GM19455 (cell line): ENCODE results near the gene GNB1L.

Experiments used
- ATAC-seq: cut with Tn5 transposase; IDR thresholded peaks from one replicate; pipeline ENCODE4 v1.9.1; 2021; ENCODE audit not compliant: unreplicated experiment

GNB1L gene

DNA sequence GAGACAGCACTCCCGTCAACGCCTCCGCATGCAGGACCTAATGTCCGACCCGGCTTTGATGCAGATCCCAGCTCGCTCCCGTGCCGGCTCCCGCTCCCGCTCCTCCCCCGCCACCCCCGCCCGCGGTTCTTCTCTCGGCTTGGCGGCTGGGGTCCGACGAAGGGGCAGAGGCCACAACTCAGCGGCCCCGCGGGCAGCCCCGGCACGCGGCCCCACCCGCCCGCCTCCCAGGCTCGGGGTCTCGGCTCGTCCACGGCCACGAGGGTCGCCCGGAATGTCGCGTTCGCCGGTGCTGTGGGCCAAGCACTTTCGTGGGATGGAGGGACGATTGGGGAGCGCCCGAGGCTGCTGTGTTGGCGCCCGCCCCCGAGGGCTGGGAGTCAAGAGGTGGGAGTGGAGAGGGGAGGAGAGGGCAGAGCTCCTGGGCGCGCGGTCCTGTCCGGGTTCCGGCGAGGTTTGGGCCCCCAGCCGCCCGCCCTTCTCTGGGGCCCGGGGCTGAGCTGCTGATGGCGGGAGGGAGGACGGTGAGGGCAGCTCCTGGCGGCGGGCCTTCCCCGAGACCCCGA, 99.4 kb downstream of the GNB1L start:
- ATAC-seq = no peak

DNA sequence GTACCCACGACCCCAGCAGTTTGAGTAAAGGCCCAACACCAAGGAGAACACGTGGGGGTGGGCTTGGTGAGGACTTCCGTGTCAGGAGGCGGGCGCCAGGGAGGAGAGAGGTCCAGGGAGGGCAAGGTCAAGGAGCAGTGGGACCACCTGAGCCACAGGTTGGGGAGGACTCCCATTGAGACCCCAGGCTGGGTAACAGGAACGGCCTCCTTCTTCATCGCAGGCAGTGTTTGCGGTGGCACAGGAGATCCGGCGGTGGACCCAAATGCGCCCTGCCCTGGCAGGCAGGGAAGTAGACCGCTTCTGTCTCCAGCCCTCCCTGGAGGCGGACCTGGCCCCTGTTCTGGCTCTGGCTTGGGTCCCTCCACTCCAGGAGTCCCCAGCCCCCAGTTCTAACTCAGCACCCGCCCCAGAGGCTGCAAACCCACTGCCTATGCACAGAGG, 100.0 kb downstream of the GNB1L start:
- ATAC-seq = no peak

DNA sequence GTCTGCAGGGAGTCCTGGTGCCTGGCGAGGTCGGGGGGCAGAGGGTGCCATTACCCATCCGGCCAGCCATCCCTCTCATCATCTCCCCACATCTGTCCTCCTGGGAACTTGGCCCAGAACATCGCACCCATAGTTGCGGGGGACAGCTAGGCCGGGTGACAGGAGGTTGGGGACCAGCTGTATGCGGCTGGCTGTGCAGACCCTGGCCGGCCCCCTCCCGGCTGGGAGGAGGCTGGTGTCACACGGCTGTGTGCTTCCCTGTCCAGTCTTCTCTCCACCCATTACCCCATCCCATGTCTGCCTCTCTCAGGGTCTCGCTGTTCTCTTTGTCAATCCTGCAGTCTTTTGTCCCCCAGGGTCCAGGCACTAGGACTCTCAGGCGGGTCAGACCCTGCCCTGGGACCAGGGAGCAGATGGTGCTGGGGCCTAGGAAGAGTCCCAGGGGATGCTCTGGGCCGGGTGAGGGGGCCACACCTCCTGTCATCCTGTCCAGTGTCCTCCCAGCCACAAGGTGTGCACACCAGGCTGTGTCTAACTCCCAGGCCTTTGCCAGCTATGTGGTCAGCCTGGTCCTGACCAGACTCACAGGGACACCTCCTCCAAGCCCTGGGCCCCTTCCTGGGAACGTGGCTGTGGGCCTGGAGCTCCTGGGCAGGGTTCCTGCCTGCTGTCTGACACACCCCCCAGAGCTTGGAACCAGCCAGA, 100.5 kb downstream of the GNB1L start:
- ATAC-seq = no peak

DNA sequence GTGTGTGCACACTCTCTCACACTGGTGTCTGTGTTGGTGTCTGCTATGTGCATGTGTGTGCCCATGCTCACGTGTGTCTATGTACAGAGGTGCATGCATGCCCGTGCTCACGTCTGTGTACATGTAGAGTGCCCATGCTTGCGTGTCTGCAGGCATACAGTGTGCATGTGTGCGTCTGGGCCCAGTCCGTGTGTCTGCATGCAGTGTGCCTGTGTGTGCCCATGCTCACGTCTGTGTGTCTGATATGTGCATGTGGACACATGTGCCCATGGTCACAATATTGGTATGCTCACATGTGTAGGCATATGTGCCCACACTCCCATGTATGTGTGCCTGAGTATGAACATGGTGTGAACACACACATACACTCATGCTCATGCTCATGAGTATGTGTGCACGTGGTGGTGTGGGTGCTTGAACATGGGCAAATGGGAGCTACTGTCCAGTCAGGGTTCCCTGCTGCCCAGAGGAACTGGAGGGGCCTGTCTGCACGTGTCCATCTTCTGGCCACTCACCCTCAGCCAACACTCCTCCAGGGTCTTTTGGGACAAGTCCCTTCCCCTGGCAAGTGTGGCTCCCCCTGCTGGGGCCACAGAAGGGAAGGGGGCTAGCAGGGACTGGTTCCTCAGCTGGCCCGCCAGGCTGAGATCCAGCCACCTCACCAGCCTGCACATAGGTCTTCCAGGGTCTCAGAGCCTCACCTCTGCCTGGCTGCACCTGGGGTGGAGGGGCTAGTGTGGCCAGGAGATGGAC, 101.4 kb downstream of the GNB1L start:
- ATAC-seq = no peak

DNA sequence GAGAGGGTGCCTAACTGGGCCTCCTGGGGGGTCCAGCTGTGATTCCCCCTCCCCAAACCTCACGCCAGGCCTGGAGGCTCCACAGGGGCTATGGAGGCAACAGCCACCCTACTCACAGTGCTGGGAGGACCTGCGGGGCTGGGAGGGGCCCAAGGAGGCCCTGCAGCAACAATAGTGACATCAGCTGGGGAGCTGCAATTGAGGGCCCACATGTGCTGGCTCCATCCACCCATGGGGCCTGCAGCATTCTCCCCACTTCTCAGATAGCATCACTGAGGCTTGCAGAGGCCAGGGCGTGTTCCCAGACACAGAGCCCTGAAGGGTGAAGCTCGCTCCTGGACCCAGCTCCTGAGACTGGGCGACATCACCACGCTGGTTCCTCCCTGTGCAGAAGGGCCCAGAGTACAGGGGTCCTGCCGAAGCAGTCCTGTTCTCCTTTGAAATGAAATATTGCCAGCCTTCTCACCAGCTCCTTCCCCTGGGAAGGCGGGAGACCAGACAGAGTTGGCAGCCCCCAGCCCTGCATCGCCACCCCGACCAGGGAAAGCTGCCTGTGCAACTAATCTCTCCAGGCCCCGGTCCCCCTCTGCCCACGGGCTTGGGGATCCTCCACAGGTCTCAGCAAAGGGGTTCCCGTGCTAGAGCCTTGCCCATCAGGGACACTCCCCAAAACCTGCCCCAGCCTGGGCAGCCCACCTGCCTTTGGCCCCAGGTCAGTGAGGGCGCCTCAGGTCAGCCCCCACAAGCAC, 103.0 kb downstream of the GNB1L start:
- ATAC-seq = no peak

DNA sequence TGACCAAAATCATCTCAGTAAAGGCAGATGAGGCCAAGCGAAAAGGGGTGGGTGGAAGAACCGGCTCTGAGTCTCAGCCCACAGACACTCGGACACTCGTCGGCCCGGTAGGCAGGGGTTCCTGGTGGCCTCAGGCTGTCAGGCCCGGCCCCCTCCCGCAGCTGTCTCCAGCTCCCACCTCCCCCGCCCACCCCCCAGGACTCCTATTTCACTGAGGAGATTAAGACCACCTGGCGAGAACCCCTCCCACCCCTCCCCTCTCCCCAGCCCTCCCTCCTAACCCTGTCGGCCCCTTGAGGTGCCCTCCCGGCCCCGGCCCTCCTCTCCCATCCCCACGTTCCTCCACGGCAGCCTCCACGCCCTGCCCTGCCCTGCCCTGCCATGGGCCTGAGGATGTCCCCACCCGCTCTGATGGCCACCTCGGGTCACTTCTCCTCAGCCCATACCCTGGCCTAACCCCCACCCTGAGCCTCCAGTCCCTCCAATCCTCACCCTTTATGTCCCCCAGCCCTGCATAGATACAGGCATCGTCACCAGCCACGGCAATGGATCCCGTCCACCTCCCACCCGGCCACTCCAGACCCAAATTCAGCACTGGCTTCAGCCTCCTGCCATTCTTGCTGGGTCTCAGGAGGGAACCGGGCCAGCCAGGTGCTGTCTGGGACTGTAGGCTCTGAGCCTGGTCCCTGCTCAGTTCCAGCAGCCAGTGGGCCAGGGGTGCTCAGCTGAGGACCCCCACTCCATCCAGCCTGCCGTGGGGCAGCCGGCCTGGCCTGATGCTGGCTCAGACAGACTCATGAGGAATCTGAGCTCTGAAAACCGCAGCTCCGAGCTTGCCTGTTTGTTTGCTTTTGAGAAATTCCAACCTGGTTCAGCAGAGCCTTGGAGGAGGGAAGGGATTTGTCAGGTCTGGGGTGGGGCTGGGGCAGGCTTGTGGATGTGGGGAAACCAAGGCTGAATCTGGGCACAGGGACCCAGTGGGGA, 103.9 kb downstream of the GNB1L start:
- no peak for ATAC-seq

DNA sequence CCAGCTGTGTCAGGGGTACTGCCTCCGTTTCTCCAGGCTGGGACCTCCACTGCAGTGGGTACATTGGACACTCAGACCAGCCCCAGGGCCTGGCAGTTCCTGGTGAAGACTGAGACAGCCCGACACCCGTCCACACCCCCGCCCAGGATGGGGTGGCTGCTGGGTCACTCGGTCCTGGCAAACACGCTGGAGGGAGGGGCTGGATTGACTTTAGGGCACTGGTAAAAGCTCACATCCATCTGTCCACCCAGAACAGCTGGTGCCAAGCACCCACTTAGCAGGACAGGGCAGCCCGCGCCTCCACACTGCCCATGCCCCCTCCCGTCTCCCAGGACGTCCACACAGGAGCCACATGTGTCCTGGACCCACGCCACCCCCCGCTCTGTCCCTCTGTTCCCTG, 104.8 kb downstream of the GNB1L start:
- ATAC-seq = no peak

DNA sequence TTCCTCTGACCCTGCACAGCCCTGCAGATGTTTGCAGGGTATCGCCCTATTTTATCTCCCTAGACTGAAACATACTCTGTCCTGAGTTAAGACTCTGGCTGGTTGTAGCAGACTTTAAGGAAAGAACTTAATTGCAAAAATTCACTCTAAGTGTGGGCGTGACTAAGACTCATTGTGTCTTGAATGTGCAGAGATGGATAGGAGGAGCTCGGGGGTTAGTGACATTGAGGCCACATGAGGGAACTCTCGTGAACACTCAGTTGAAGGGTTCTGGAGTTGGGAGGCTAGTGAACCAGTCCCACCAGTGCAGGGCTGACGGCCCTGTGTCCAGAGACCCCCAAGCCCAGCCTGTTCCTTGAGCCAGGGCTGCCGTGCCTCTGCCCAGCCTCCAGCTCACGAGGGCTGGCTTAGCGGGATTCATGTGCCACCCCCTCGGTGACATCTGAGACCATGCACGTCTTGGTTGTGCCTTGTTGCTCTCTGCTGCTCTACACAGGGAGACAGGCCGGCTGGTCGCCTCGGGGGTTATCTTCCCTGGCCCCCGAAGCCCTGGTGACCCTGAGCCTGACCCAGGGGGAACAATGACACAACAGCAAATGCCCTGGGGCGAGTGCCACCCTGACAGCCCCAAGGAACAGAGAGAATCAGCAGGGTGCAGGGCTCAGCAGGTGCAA, 105.5 kb downstream of the GNB1L start:
- no peak for ATAC-seq

DNA sequence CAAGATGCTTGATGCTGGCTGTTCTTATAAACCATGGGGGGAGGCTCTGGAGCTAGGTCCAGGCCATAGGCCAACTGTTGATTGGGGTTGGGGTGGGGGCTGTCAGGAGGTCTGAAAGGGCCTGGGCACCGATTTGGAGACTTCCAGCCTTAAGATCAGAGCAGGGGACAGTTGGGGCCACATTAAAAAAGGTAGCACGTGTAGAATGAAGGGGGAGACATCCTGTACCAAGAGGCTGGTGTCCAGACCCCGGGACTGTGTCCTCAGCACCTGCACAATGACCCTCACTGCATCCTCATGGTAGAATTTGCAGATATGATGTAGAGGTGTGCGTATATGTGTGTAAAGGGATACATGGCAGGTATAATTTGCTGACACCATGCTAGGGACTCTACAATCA, 106.5 kb downstream of the GNB1L start:
- ATAC-seq = no peak

DNA sequence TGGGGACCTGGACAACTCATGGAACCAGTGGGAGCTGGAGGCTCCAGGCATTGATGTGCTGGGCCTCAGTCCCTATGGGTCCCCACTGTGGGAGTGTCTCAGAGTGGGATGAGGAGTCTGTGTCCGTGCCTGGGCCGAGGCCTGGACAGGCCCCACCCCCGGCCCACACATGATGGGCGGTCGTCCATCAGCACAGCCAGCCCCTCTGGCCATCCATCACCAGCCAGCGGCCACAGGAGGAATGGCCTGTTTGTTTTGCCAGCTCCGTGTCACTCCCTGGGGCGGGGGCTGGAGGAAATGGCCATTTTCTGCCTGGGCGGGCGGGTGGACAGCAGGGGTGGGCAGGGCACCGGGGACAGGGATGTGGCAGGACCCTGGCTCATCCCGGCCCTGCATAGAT, 107.1 kb downstream of the GNB1L start:
- no peak for ATAC-seq

DNA sequence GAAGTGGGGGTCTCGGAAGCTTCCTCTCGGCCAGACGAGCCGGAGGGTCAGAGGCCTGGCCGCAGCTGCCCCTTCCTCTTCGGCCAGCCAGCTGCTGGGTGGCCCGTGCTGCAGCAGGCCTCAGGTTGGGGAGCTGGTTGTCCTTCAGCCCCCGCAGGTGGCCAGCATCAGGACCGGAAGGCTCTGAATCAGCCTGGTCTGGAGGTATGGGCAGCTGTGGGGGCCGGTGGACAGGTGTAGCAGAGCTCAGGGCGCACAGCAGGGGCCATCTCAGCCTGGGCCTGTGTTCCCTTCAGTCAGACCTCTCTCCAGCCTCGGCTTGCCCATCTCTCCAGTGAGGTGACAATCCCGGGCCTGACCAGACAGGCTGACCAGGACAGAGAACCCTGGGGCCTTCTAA, 107.9 kb downstream of the GNB1L start:
- ATAC-seq = no peak

DNA sequence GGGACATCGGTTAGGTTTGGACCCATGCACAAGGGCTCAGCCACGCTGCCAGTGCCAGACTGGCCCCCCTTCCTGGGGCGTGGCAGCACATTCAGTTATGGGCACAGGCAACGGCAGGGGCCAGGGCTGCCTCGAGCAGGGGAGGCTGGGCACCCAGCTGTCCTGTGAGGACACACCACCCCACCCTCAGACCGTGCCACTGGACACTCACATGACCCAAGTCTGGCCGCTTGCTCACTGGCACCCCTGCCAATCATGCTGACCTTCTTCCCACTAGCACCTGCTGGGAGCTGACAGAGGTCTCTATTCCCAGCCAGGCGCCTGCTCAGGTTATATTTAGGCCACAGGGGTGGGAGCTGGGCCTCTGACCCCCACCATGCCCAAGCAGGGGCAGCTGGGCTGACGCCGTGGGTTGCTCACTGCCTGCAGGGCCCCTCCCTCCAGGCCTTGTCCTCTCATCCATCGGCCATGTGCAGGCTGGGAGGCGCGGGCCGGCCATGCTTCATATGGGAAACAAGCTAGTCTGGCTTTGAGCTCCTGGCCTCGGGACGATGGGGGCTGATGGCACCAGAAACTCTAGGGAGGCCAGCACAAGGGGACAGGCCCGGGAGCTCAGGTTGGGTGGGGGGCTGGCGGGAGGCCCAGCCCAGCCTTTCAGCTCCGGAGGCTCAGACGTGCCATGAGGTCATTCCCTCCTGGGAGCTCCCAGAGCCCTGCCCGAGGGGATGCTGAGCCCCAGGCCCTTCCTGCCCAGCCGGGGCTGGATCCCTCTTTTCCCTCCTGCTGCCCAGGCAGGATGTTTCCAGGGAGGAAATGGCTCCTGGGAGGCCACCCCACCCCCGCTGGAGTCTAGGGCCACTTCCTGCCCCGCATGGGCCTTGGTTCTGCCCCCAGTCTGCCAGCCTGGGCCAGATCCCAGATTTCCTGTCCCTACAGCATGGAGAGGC, 109.2 kb downstream of the GNB1L start:
- no peak for ATAC-seq

DNA sequence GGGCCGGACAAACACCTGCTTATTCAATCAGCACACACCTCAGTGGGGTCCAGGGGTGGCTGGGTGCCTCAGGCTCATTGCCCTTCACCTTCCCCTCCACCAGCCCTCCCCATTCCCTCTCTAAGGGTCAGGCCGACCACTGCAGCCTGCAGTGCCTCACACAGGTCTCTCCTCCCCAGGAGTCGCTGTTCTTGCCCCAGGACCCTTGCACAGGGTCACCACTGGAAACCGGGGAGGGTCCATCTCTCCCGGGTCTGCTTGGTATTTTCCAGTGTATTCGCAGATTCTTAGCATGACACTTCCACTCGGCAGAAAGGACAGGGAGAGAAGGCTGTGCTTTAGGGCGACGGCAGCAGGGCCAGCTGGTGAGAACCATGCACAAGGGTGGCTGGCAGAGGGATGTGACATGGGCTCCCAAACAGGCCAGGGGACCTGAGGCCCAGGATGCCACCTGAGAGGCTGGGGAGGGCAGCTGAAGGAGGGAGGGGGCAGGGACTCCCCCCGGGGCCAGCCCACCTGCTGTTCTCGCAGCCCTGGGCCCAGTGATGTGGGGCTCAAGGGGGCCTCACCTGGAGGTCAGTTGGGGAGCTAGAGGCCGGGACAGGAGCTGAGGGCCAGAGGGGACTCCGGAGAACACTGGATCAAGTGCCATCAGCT, 110.2 kb downstream of the GNB1L start:
- no peak for ATAC-seq

DNA sequence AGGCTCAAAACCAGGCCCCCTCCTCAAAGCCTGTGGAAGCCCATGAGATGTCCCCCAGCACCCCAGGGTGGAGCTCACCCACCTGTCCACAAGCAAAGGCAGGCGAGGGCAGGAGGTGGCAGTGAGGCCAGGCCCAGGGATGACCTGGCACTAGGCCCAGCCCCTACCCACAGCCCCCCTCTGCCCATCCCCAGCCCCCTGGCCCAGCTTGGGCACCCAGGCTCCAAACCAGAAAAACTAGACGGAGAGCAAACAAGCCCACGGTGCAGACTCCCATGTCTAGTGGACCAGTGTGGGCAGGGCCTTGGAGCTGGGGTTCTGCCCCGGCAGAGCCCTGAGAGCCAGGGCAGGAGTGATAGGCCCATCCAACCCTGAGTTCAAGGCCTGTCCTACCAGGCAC, 111.0 kb downstream of the GNB1L start:
- no peak for ATAC-seq

DNA sequence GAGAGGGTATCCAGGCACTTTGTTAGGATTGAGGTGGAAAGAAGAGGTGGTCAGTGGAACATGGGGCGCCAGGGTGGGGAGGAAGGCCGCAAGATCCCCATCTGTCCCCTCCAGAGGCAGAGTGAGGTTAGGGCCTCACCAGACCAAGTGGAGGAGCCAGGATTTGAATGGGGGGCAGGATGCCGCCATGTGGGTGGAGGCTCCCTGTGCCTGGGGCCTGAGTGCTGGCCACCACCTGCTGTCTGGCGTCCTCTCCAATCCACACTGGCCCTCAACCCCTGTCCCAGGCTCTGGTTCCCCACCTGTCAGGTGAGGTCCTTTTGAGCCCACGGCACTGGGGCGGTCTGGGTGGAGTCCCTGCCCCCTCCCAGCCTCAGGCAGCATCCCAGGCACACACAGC, 111.6 kb downstream of the GNB1L start:
- ATAC-seq = no peak

DNA sequence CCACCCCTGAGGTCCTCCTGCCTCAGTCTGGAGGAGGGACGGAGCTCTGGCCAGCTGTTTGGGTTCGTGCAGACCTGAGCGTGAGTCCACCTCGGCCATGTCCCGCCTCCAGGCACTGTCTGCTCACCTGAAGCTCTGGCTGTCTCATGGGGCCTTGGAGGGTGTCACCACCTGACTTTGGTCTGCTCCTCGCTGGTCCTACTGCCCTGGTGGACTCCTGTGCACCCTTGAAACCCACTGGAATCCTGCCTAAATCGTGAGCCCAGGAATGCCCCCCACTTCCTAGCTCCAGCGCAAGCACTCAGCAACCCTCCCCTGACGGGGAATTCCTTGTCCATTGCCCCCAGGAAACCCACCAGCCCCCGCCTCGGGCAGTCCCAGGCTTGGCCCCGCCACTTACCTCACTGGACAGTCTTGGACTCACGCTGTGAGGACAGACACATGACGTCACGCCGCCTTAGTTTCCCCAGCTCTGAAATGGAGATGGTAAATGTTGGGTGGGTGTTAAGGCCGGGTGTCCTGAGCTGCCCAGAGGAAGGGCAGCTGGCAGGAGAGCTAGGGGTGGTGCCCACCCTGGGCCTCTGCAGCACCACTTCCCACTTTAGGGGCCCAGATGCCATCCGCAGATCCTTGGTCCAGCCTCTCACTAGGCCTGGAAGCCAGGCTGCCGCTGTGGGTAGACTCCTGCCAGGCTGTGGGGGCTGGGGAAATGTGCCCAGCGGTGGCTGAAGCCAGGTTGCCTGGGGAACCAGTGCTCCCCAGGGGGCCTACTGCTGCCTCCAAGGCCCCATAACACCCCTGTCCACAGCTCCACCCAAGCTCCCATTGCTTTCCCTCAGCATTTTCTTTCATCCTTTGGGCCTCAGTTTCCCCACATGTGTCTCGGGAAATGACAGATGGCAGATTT, 112.3 kb downstream of the GNB1L start:
- ATAC-seq = no peak

DNA sequence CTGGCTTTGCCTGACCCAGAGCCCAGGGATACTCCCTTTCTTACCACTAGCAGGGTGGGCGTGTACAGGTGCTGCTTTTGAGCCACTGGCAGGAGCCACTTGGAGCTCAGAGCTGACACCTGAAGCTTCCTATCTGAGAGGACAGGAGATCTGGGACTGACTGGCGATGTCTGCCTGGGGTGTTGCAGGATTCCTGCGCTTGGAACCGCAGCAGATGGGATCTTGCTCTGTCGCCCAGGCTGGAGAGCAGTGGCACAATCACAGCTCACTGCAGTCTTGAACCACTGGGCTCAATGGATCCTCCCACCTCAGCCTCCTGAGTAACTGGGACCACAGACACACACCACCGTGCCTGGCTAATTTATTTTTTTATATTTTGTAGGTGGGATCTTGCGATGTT, 113.6 kb downstream of the GNB1L start:
- ATAC-seq = no peak
